ENCODE data around the gene ZCCHC24. TPM values are rescaled to one million over a fixed set of nuclear protein-coding genes. Genes with fewer than 3 reads are reported as not detected.

The ZCCHC24 gene
- total and polyA plus RNA-seq, 2 donors (not counting 1 experiment from before 2014, with no cell fraction given): 33.2 to 44.4 TPM

- no peaks in the 10 kb centered on the region for H3K79me2 ChIP-seq (ENCODE audit: control insufficient read depth, insufficient read depth, low read length)
- H4K20me1 ChIP-seq (ENCODE audit: control insufficient read depth, extremely low read depth, insufficient read depth, low read length): no peaks in the 10 kb centered on the region
- H3K4me3 ChIP-seq (replicated peaks in 1 of 4; ENCODE audit: control extremely low read depth in 1 of 4, insufficient read depth in 1 of 4, low read depth in 3 of 4, low read length in 4 of 4): no peak overlapping the region
- DNase-seq (ENCODE audit: low read depth in 2 of 2): no peak
- H2AFZ ChIP-seq (ENCODE audit: low read length): no peak overlapping the region
- H3K9ac ChIP-seq (ENCODE audit: insufficient read depth, low read length): no peak overlapping the region
- no peak overlapping the region for H3K27ac ChIP-seq (ENCODE audit: insufficient read depth, low read length)
- H3K4me2 ChIP-seq (ENCODE audit: extremely low read depth, insufficient read depth, low read length): no peak overlapping the region
- no peaks in the 10 kb centered on the region for H3K27me3 ChIP-seq (ENCODE audit: control insufficient read depth, insufficient read depth, low read length)
- H3K9me3 ChIP-seq (ENCODE audit: control insufficient read depth, insufficient read depth, low read depth, low read length): no peaks in the 10 kb centered on the region
- no peaks in the 10 kb centered on the region for H3K36me3 ChIP-seq (ENCODE audit: control insufficient read depth, insufficient read depth, low read length)
- peaks cover 2% of the 10 kb centered on the region for H3K4me1 ChIP-seq (ENCODE audit: control insufficient read depth, extremely low read depth, insufficient read depth, low read length)
- TF ChIP-seq CTCF (conservative IDR thresholded peaks at IDR 0.05 in 1 of 2, IDR thresholded peaks at IDR 0.05 in 1 of 2; ENCODE audit: low read depth in 1 of 2, low read length in 2 of 2) (no peak), EZH2 (IDR thresholded peaks at IDR 0.05; ENCODE audit: low read length, missing control alignments) (no peak)
Measured at GRCh38 chr10:79472449-79472848, 27.0 kb upstream of the ZCCHC24 start.

GRCh38 chr10:79471776-79472175, 26.4 kb upstream of the ZCCHC24 start:
- Histone ChIP-seq H3K27ac (ENCODE audit: insufficient read depth, low read length) (no peak overlapping the region), H3K27me3 (ENCODE audit: control insufficient read depth, insufficient read depth, low read length) (no peaks in the 10 kb centered on the region), H3K36me3 (ENCODE audit: control insufficient read depth, insufficient read depth, low read length) (no peaks in the 10 kb centered on the region), H3K4me1 (ENCODE audit: control insufficient read depth, extremely low read depth, insufficient read depth, low read length) (peaks cover 4% of the 10 kb centered on the region), H3K4me2 (ENCODE audit: extremely low read depth, insufficient read depth, low read length) (no peak overlapping the region), H4K20me1 (ENCODE audit: control insufficient read depth, extremely low read depth, insufficient read depth, low read length) (no peaks in the 10 kb centered on the region), H3K79me2 (ENCODE audit: control insufficient read depth, insufficient read depth, low read length) (no peaks in the 10 kb centered on the region), H3K9ac (ENCODE audit: insufficient read depth, low read length) (no peak overlapping the region), H3K9me3 (ENCODE audit: control insufficient read depth, insufficient read depth, low read depth, low read length) (no peaks in the 10 kb centered on the region), H3K4me3 (replicated peaks in 1 of 4; ENCODE audit: control extremely low read depth in 1 of 4, insufficient read depth in 1 of 4, low read depth in 3 of 4, low read length in 4 of 4) (no peak overlapping the region), H2AFZ (ENCODE audit: low read length) (no peak overlapping the region)
- no peak for TF ChIP-seq CTCF (conservative IDR thresholded peaks at IDR 0.05 in 1 of 2, IDR thresholded peaks at IDR 0.05 in 1 of 2; ENCODE audit: low read depth in 1 of 2, low read length in 2 of 2)
- TF ChIP-seq EZH2 (IDR thresholded peaks at IDR 0.05; ENCODE audit: low read length, missing control alignments): no peak
- DNase-seq (ENCODE audit: low read depth in 2 of 2): no peak

GRCh38 chr10:79470096-79470495, 24.7 kb upstream of the ZCCHC24 start:
- Histone ChIP-seq H3K9ac (ENCODE audit: insufficient read depth, low read length) (no peak overlapping the region), H3K27ac (ENCODE audit: insufficient read depth, low read length) (no peak overlapping the region), H3K4me1 (ENCODE audit: control insufficient read depth, extremely low read depth, insufficient read depth, low read length) (peaks cover 4% of the 10 kb centered on the region), H3K79me2 (ENCODE audit: control insufficient read depth, insufficient read depth, low read length) (no peaks in the 10 kb centered on the region), H3K36me3 (ENCODE audit: control insufficient read depth, insufficient read depth, low read length) (no peaks in the 10 kb centered on the region), H3K9me3 (ENCODE audit: control insufficient read depth, insufficient read depth, low read depth, low read length) (no peaks in the 10 kb centered on the region), H3K4me2 (ENCODE audit: extremely low read depth, insufficient read depth, low read length) (no peak overlapping the region), H4K20me1 (ENCODE audit: control insufficient read depth, extremely low read depth, insufficient read depth, low read length) (no peaks in the 10 kb centered on the region), H3K27me3 (ENCODE audit: control insufficient read depth, insufficient read depth, low read length) (no peaks in the 10 kb centered on the region), H3K4me3 (replicated peaks in 1 of 4; ENCODE audit: control extremely low read depth in 1 of 4, insufficient read depth in 1 of 4, low read depth in 3 of 4, low read length in 4 of 4) (no peak overlapping the region), H2AFZ (ENCODE audit: low read length) (no peak overlapping the region)
- TF ChIP-seq EZH2 (IDR thresholded peaks at IDR 0.05; ENCODE audit: low read length, missing control alignments) (no peak), CTCF (conservative IDR thresholded peaks at IDR 0.05 in 1 of 2, IDR thresholded peaks at IDR 0.05 in 1 of 2; ENCODE audit: low read depth in 1 of 2, low read length in 2 of 2) (no peak)
- DNase-seq (ENCODE audit: low read depth in 2 of 2): no peak

Measured in fibroblast of lung (primary cell).